HG03460 (cell line): Measurements from ENCODE around the gene IL4.
A peak's percentile ranks its signal among the peaks of the same experiment; 100 is the strongest.
"Not testable (repeated sequence)": the region's sequence is repeated elsewhere in the genome, so short reads cannot be mapped to it uniquely, and the experiment has no call there.

ENCODE experiments used
- ATAC-seq: cut with Tn5 transposase; IDR thresholded peaks from one replicate; pipeline ENCODE4 v1.9.1; 2021; ENCODE audit not compliant: unreplicated experiment

Gene IL4

GRCh38 chr5:132673939-132674630 lies at the start of gene IL4:
Gene IL4, plus strand, starts transcription at chr5:132673989. Its CDS starts 62 bp downstream, at chr5:132674051.
- ATAC-seq: no peak

GRCh38 chr5:132627470-132627869 lies 46.3 kb upstream of the IL4 start:
- ATAC-seq: no peak

- no peak for ATAC-seq
Observed at GRCh38 chr5:132628814-132629213, 45.0 kb upstream of the IL4 start.

GRCh38 chr5:132629230-132629944 lies 44.4 kb upstream of the IL4 start:
- peak; percentile 82 for ATAC-seq

GRCh38 chr5:132633587-132633986 lies 40.2 kb upstream of the IL4 start:
- ATAC-seq: not testable (repeated sequence)

GRCh38 chr5:132635873-132636272 lies 37.9 kb upstream of the IL4 start:
- peak; percentile 47 for ATAC-seq

GRCh38 chr5:132637241-132637640 lies 36.5 kb upstream of the IL4 start:
- no peak for ATAC-seq

- ATAC-seq: peak; percentile 79
Observed at GRCh38 chr5:132639706-132640130, 34.1 kb upstream of the IL4 start.

- no peak for ATAC-seq
Observed at GRCh38 chr5:132640613-132641012, 33.2 kb upstream of the IL4 start.

GRCh38 chr5:132641241-132641723 lies 32.5 kb upstream of the IL4 start:
- ATAC-seq: no peak

- ATAC-seq: no peak
Observed at GRCh38 chr5:132641841-132642240, 31.9 kb upstream of the IL4 start.

GRCh38 chr5:132644177-132644576 lies 29.6 kb upstream of the IL4 start:
- no peak for ATAC-seq

- no peak for ATAC-seq
Observed at GRCh38 chr5:132646583-132647266, 27.1 kb upstream of the IL4 start.

GRCh38 chr5:132647473-132647872 lies 26.3 kb upstream of the IL4 start:
- no peak for ATAC-seq

GRCh38 chr5:132648355-132648754 lies 25.4 kb upstream of the IL4 start:
- no peak for ATAC-seq

GRCh38 chr5:132651838-132652469 lies 21.8 kb upstream of the IL4 start:
- no peak for ATAC-seq

- no peak for ATAC-seq
Observed at GRCh38 chr5:132653716-132654115, 20.1 kb upstream of the IL4 start.

- no peak for ATAC-seq
Observed at GRCh38 chr5:132655821-132656773, 17.7 kb upstream of the IL4 start.

- ATAC-seq: no peak
Observed at GRCh38 chr5:132656774-132657355, 16.9 kb upstream of the IL4 start.
